ENCODE measurements around the gene ATG9B.

ATG9B gene

DNA sequence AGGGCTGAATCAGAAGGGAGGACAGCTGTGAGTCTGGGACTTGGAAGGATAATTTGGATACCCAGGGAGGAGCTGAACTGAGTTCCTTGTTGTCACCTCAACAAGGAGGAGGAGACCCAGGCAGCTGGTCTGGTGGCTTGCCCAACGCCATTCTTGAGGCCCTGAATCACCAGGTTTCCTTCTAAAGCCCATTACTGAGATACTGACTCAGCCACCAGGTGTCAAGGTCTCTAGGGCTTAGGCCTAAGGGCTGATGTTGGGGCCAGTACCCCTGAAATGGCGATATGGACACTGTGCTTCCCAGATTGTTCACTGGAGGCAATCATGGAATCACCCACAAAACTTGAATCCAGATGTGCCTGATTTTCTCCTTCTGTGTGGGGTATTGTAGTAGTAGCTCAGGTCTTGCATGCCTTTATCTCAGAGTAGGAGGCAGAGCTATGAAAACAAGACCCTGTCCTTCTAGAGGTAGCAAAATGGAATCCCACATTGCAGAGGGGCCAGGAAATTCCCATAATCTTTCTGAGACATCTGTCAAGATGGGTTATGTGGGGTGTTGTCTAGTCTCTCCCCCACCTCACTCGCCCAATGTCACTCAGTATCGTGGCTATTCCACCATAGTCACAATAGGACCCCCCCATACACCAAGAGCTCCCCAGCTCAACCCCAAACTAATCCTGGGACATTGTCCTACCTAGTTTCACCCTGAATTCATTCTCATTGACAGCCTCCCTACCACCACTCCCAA is 1.8 kb upstream of the ATG9B start:
- no peaks in the 10 kb centered on the region for H3K27me3 ChIP-seq (ENCODE audit: insufficient read depth, low read length)
- no peaks in the 10 kb centered on the region for H3K36me3 ChIP-seq (ENCODE audit: insufficient read depth, low read length)
- H3K4me3 ChIP-seq (ENCODE audit: low read depth, low read length): no peak overlapping the region
- no peak overlapping the region for H2AFZ ChIP-seq (ENCODE audit: low read length, unreplicated experiment)
- H3K79me2 ChIP-seq (ENCODE audit: control insufficient read depth, insufficient read depth, low read length, unreplicated experiment): peaks cover 9% of the 10 kb centered on the region
- peaks cover 8% of the 10 kb centered on the region for H3K4me1 ChIP-seq (ENCODE audit: control insufficient read depth, insufficient read depth, low read length, unreplicated experiment)
- no peak overlapping the region for H3K27ac ChIP-seq (ENCODE audit: low read depth, low read length)

DNA sequence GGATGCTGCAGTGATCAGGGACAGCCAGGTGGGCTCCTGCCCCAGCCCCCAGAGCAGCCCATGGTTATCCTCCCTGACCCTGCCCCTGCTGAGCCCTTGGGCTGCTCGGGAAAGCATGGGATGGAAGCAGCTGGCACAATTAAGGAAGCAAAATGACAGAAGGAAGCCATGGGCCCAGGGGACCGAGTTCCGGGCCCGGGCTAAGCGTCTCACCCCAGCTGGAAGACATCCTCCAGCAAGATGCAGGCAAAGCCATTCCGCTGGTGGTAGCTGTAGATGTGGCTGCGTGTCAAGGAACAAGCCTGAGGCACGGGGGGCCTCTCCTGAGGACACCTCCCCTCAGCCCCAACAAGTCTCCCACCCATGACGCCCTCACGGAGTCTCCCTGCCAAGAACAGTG is 1.1 kb downstream of the ATG9B start:
- Histone ChIP-seq H3K27me3 (ENCODE audit: insufficient read depth, low read length) (peaks cover 11% of the 10 kb centered on the region), H3K4me3 (ENCODE audit: low read depth, low read length) (no peak overlapping the region), H2AFZ (ENCODE audit: low read length, unreplicated experiment) (no peak overlapping the region), H3K27ac (ENCODE audit: low read depth, low read length) (no peak overlapping the region), H3K4me1 (ENCODE audit: control insufficient read depth, insufficient read depth, low read length, unreplicated experiment) (peaks cover 9% of the 10 kb centered on the region), H3K79me2 (ENCODE audit: control insufficient read depth, insufficient read depth, low read length, unreplicated experiment) (no peaks in the 10 kb centered on the region), H3K36me3 (ENCODE audit: insufficient read depth, low read length) (no peaks in the 10 kb centered on the region)

DNA sequence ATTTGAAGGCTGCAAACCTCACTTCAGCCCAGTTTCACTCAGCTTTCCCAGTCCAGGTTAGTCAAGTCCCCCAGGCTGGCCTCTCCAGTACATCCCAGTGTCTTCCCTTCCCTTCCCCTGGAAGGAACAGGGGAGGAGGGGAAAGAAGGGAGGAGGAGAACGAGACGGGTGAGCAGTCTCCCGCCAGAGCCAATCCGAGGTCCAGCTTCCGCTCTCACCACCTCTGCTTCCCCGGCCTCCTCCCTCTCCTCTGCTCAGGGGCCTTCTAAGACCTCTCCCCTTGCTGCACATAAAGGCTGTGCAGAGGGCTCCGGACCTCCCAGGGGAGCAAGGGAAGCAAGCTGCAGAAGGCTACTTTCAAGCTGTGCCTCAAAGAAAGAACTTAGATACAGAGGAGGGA is 4.1 kb downstream of the ATG9B start:
- Histone ChIP-seq H3K36me3 (ENCODE audit: insufficient read depth, low read length) (no peaks in the 10 kb centered on the region), H2AFZ (ENCODE audit: low read length, unreplicated experiment) (no peak overlapping the region), H3K4me3 (ENCODE audit: low read depth, low read length) (no peak overlapping the region), H3K27me3 (ENCODE audit: insufficient read depth, low read length) (peaks cover 11% of the 10 kb centered on the region), H3K27ac (ENCODE audit: low read depth, low read length) (no peak overlapping the region), H3K4me1 (ENCODE audit: control insufficient read depth, insufficient read depth, low read length, unreplicated experiment) (peaks cover 4% of the 10 kb centered on the region), H3K79me2 (ENCODE audit: control insufficient read depth, insufficient read depth, low read length, unreplicated experiment) (no peaks in the 10 kb centered on the region)

DNA sequence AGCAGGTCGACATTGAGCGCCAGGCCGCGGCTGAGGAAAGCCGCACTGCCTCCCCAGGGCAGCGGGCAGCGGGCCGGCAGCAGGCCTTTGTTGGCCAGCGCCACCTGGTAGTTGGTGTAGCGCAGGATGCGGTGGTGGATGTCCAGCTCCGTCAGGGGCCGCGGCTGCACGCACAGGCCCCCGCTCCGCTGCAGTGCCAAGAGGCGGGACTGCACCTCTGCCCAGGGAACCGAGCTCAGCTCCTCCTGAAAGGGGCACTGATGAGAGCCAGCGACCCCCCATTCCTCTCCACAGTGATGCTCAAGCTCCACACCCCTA is 5.2 kb downstream of the ATG9B start:
- Histone ChIP-seq H3K4me1 (ENCODE audit: control insufficient read depth, insufficient read depth, low read length, unreplicated experiment) (peaks cover 4% of the 10 kb centered on the region), H2AFZ (ENCODE audit: low read length, unreplicated experiment) (no peak overlapping the region), H3K79me2 (ENCODE audit: control insufficient read depth, insufficient read depth, low read length, unreplicated experiment) (no peaks in the 10 kb centered on the region), H3K27me3 (ENCODE audit: insufficient read depth, low read length) (peaks cover 11% of the 10 kb centered on the region), H3K27ac (ENCODE audit: low read depth, low read length) (no peak overlapping the region), H3K36me3 (ENCODE audit: insufficient read depth, low read length) (no peaks in the 10 kb centered on the region), H3K4me3 (ENCODE audit: low read depth, low read length) (peak overlapping the region; percentile 76)

DNA sequence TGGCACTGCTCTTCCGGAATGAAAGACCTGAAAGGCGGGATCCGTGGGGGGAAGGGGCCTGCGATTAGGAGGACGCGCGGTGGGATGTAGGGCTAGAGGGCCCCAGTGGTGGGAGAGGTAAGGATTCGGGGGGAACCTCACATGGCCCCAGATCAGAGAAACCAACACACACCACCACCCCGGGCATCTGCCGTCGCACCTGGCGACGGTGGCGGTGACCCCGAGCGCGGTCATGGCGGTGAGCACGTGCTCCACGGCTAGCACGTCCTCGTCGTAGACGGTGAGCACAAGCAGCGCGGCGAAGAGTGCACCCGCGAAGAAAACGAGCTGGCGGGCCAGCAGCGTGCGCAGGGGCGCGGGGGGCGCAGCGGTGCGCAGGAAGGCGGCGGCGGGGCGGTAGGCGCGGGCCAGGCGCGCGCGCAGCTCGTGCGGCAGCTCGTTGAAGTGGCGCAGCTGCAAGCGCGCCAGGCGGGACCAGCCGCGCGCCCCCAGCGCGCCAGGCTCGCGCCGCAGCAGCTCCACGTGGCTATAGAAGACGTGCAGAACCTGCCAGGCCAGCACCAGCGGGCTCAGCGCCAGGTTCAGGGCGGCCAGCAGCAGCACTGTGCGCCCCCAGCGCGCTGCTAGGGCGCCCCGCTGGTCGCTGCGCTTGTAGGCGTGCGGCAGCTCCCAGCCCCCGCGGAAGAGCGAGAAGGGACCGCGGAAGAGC is 5.7 kb downstream of the ATG9B start:
- no peak overlapping the region for H3K27ac ChIP-seq (ENCODE audit: low read depth, low read length)
- no peaks in the 10 kb centered on the region for H3K36me3 ChIP-seq (ENCODE audit: insufficient read depth, low read length)
- peaks cover 4% of the 10 kb centered on the region for H3K4me1 ChIP-seq (ENCODE audit: control insufficient read depth, insufficient read depth, low read length, unreplicated experiment)
- no peaks in the 10 kb centered on the region for H3K79me2 ChIP-seq (ENCODE audit: control insufficient read depth, insufficient read depth, low read length, unreplicated experiment)
- peak overlapping the region; percentile 76 for H3K4me3 ChIP-seq (ENCODE audit: low read depth, low read length)
- peaks cover 11% of the 10 kb centered on the region for H3K27me3 ChIP-seq (ENCODE audit: insufficient read depth, low read length)
- H2AFZ ChIP-seq (ENCODE audit: low read length, unreplicated experiment): peak overlapping the region; percentile 19

DNA sequence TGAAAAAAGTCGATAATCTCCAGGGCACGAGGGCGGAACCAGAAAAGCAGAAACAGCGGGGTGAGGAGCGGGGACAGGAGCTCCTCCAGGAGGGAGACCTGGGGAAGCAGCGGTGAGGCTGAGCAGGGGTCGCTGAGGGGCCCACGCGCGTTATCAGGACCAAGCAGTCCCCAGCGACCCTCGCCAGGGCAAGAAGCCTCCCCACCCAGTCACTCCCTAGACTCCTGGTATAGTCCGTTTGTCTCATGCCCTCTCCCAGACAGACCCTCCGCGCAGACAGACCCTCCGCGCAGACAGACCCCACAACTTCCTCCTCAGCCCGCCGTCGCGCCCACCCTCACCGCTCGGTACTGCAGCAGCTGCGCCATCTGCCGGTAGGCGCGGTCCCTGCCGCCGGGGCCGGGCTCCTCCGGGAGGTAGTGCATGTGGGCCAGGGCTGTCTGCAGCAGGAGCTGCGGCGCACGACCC is 6.3 kb downstream of the ATG9B start:
- Histone ChIP-seq H2AFZ (ENCODE audit: low read length, unreplicated experiment) (peak overlapping the region; percentile 19), H3K4me3 (ENCODE audit: low read depth, low read length) (peak overlapping the region; percentile 76), H3K79me2 (ENCODE audit: control insufficient read depth, insufficient read depth, low read length, unreplicated experiment) (no peaks in the 10 kb centered on the region), H3K27ac (ENCODE audit: low read depth, low read length) (no peak overlapping the region), H3K36me3 (ENCODE audit: insufficient read depth, low read length) (no peaks in the 10 kb centered on the region), H3K4me1 (ENCODE audit: control insufficient read depth, insufficient read depth, low read length, unreplicated experiment) (peaks cover 4% of the 10 kb centered on the region), H3K27me3 (ENCODE audit: insufficient read depth, low read length) (peaks cover 11% of the 10 kb centered on the region)

DNA sequence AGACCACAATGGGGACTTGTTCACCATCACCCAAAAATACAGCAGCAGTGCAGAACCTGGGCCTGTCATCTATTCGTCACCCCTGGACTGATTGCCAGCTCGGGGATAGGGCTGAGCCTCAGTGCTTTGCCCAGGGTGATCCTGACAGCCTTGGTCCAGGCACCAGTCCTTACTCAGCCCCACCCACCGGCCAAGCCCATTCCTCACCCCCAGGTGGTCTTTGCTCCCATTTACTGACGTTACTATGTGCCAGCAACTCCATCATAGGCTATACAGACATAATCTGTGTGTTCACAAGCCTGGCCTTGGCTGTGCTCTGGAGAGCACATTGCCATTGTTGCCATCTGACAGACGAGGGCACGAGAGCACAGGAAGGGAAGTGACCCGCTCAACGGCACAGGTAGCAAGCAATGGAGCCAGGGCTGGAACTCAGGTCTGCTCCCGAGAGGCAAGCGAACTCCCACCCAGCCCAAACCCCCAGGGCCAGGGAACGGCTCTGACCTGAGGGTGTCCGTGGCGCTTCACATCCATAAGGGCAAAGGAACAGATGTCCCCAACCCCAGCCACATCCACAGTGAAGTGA is 6.8 kb downstream of the ATG9B start:
- peak overlapping the region; percentile 18 for H2AFZ ChIP-seq (ENCODE audit: low read length, unreplicated experiment)

GRCh38 chr7:151016942-151017341 is 7.4 kb downstream of the ATG9B start:
- no peak overlapping the region for H3K27ac ChIP-seq (ENCODE audit: low read depth, low read length)
- H3K79me2 ChIP-seq (ENCODE audit: control insufficient read depth, insufficient read depth, low read length, unreplicated experiment): no peaks in the 10 kb centered on the region
- H3K27me3 ChIP-seq (ENCODE audit: insufficient read depth, low read length): peaks cover 11% of the 10 kb centered on the region
- no peak overlapping the region for H2AFZ ChIP-seq (ENCODE audit: low read length, unreplicated experiment)
- 0 out of 2 replicates have a peak overlapping the region, but pooled peaks have one; percentile 76 for H3K4me3 ChIP-seq (ENCODE audit: low read depth, low read length)
- H3K4me1 ChIP-seq (ENCODE audit: control insufficient read depth, insufficient read depth, low read length, unreplicated experiment): peaks cover 11% of the 10 kb centered on the region
- no peaks in the 10 kb centered on the region for H3K36me3 ChIP-seq (ENCODE audit: insufficient read depth, low read length)

More for the DNA sequence above, 6.8 kb downstream of the ATG9B start:
- Histone ChIP-seq H3K36me3 (ENCODE audit: insufficient read depth, low read length) (no peaks in the 10 kb centered on the region), H3K79me2 (ENCODE audit: control insufficient read depth, insufficient read depth, low read length, unreplicated experiment) (no peaks in the 10 kb centered on the region), H3K27ac (ENCODE audit: low read depth, low read length) (no peak overlapping the region), H3K4me3 (ENCODE audit: low read depth, low read length) (peak overlapping the region; percentile 76), H3K4me1 (ENCODE audit: control insufficient read depth, insufficient read depth, low read length, unreplicated experiment) (peaks cover 7% of the 10 kb centered on the region), H3K27me3 (ENCODE audit: insufficient read depth, low read length) (peaks cover 11% of the 10 kb centered on the region)

- peaks cover 11% of the 10 kb centered on the region for H3K4me1 ChIP-seq (ENCODE audit: control insufficient read depth, insufficient read depth, low read length, unreplicated experiment)
- H3K79me2 ChIP-seq (ENCODE audit: control insufficient read depth, insufficient read depth, low read length, unreplicated experiment): no peaks in the 10 kb centered on the region
- no peak overlapping the region for H3K4me3 ChIP-seq (ENCODE audit: low read depth, low read length)
- no peak overlapping the region for H2AFZ ChIP-seq (ENCODE audit: low read length, unreplicated experiment)
- no peak overlapping the region for H3K27ac ChIP-seq (ENCODE audit: low read depth, low read length)
- peaks cover 11% of the 10 kb centered on the region for H3K27me3 ChIP-seq (ENCODE audit: insufficient read depth, low read length)
- H3K36me3 ChIP-seq (ENCODE audit: insufficient read depth, low read length): no peaks in the 10 kb centered on the region
Measured at GRCh38 chr7:151016505-151016904, 7.8 kb downstream of the ATG9B start.

- Histone ChIP-seq H2AFZ (ENCODE audit: low read length, unreplicated experiment) (no peak overlapping the region), H3K4me3 (ENCODE audit: low read depth, low read length) (no peak overlapping the region), H3K4me1 (ENCODE audit: control insufficient read depth, insufficient read depth, low read length, unreplicated experiment) (peaks cover 11% of the 10 kb centered on the region), H3K27ac (ENCODE audit: low read depth, low read length) (no peak overlapping the region), H3K79me2 (ENCODE audit: control insufficient read depth, insufficient read depth, low read length, unreplicated experiment) (no peaks in the 10 kb centered on the region), H3K27me3 (ENCODE audit: insufficient read depth, low read length) (peaks cover 11% of the 10 kb centered on the region), H3K36me3 (ENCODE audit: insufficient read depth, low read length) (no peaks in the 10 kb centered on the region)
Measured at GRCh38 chr7:151015967-151016366, 8.3 kb downstream of the ATG9B start.
